HG02759 (cell line): Measurements from ENCODE around the gene EGFR.

Experiments used
- ATAC-seq: cut with Tn5 transposase; IDR thresholded peaks from one replicate; pipeline ENCODE4 v1.9.1; 2021; ENCODE audit warnings: mild to moderate bottlenecking, moderate library complexity; ENCODE audit not compliant: unreplicated experiment

Gene EGFR

DNA sequence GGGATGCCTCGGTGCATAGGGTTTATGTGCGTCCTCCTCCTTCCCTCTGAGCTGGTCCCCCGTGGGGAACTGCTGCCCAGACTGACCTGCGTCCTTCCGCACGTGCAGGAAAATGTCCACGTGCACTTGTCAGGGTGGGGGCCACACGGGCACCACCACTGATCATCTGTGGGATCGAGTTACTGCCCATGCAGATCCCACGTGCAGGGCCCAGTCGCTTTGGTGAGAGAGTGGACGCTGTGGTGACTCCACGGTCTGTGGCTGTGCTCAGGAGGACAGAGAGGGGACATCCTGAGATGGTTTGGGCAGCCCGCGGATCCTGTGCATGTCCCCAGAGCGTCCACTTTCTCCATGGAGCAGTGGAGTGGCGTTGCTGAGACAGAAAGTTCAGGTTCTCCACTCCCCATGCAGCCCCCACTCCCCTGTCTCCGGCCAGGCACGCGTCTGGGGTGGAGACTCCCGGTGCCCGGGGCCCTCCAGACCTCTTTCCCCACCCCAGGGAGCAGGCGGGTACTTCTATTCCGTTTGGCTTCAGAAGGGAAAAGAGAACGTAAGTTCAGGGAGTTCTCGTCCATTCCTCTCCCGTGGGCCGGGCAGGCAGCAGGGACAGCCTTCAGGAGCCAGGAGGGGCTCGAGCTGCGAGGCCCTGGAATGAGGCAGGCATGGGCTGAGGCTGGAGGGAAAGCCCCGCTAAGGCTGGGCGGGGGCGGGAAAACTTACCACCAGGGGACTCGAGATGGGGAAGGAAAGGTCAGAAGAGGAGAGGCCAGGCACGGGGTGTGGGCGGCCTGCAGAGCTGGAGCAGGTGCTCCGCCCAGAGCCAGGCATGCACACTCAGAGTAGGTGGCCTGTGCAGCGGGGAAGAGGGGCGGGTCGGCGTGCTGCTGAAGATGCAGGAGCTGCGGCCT lies 59.9 kb downstream of the EGFR start:
- ATAC-seq: no peak

DNA sequence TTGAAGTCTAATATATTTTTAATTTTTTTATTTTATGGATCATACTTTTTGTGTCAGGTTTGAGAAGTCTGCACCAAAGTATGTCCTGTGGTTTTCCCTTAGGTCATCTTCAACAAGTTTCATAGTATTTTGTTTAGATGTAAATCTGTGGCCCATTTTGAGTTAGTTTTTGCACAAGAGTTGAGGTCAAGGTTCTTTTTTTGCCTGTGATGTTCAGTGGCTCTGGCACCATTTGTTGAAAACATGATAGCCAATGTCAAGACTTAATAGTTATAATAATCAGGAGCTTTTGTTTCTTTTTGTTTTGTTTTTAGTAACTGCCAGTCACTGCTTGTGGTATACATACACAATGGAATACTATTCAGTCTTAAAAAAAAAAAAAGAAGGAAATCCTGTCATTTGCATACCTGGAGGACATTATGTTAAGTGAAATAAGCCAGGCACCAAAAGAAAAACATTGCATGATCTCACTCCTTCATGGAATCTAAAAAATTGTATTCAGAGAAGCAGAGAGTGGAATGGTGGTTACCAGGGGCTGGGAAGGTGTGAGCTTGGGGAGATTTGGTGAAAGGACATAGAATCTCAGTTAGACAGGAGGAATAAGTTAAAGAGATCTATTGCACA lies 61.3 kb downstream of the EGFR start:
- no peak for ATAC-seq

DNA sequence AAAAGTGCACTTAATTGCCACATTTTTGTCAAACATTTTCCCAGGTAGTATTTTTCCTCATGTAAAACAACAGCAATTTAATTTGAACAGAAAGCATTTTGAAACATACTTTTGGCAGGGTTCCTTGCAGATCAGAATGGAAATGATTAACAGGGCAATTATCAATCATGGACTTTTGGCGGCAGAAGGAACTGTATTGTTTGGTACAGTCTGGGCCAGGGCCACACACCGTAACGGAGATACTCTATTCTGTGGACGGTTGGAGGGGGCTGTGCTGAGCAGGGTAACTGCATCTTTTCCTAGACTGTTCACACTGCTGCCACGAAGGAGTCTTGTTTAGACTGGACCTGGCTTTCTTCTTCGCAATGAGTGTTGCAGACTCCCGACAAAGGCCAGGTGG lies 62.3 kb downstream of the EGFR start:
- ATAC-seq: no peak

DNA sequence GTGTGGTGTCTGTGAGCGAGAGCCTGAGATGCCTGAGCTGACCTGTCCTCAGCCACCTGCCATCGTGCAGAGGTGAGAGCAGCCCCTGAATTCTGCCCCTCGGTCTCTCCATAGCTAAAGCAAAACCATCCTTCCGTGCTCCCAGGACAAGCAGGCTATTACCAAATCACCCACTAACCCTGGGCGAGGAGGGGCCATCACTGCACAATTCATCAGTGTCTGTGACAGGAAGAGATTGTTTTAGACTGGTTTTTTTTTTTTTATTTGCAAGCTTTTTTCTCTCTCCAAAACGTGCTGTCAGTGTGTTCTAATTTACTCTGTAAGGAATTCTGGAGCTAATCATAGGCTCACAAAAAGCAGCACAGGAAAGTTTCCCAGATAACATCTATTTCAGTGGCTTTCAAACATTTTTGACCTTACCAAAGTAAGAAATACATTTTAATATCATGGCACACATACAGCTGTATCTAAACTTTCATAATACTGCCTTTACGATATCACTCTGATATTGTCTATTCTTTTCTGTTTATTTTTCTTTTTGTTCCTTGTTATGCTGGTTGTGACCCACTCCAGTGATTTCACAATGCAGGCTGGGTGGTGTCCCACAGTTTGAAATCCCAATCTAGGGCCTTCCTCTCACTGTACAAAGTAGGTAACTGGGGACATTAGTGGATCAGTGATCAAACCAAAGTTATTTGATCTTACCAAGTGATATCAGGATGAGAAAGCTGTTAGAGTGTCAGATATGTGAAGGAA lies 62.8 kb downstream of the EGFR start:
- no peak for ATAC-seq

DNA sequence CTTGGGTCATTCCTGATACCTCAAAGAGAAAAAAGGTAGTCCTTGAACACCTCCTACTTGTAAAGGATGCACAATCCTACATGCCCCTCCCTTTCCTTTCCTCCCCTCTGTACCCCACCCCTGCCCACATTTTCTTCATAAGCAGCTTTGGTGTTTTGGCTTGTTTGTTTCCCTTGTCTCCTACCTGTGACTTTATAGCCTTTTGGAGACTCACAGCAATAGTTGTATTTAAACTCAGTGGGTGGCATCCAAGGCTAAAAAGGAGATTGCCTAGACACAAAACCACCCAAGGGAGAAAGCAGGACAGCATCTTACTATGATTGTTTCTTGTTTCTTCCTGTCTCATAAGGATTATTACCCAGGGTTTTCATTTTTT lies 63.4 kb downstream of the EGFR start:
- ATAC-seq: no peak

DNA sequence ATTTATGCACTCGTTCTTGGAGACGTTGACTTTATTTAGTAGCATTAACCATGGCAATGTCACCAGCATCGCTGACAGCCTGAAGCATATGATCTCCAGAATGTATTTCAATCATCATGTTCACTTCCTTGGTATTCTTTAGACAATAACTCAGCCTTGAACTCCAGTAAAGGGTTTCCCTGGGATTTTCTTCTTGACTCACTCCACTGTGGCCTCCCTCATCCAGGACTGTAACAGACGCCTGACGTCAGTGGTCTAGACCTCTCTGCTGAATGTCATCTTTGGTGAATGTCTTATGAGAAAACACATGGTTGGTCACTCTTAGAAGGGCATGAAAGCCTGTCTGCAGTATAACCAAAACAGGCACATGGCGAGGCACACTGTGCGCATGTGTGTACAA lies 64.4 kb downstream of the EGFR start:
- no peak for ATAC-seq

DNA sequence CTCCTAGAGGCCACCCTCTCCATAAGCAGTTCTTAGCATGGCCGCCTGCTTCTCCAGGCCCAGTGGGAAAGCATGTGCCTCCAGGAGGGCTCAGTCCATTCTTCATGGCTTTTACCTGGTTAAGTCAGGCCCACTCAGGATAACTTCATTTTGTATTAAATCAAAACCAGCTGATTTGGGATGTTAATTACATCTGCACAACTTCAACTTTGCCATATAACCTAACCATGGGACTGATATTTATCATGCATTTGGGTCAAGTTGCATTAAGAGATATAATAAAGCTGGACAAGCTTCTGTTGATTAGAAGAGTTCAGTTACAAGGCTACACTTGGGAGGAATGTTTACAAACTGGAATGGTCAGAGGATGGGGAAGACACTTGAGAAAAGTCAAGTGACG lies 65.5 kb downstream of the EGFR start:
- no peak for ATAC-seq

DNA sequence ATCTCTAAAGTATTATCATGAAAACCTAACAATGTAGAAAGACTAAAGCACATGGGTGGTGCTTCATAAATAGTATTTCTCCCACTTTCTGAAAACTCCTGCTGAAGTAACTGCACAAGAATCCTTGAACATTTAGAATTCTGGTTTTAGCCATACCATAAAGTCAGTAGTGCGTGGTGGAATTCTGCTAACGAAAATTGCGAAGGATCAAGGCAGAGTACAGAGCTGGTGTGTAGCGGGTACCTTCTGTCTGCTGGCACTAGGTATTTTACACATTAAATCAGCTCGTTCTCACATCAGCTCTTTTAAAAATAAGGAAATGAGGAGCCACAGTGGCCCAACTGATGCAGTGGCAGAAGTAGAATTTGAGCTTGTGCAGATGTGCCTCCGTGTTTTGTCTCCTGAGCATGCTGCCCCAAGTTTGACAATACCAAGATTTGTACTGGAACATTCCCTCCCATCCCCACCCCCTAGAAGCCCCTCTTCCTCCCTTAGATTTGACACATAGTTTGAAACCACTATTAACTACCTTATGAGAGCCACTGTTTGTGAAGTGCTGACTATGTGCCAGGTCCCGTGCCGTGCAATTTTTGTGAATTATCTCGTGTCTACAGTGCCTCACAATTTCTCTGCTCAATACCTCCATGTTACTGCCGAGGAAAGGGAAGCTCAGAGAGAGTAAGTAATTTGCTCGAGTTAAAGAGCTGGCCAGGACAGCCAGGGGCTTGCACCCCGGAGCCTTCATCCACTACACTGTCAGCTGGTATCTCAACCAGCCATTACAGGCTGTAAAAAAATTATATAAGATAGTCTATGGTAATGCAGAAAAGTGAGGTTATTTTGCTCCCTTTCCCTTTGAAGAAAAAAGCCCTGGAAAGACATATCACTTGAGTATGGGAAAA lies 66.9 kb downstream of the EGFR start:
- ATAC-seq: peak; percentile 22

DNA sequence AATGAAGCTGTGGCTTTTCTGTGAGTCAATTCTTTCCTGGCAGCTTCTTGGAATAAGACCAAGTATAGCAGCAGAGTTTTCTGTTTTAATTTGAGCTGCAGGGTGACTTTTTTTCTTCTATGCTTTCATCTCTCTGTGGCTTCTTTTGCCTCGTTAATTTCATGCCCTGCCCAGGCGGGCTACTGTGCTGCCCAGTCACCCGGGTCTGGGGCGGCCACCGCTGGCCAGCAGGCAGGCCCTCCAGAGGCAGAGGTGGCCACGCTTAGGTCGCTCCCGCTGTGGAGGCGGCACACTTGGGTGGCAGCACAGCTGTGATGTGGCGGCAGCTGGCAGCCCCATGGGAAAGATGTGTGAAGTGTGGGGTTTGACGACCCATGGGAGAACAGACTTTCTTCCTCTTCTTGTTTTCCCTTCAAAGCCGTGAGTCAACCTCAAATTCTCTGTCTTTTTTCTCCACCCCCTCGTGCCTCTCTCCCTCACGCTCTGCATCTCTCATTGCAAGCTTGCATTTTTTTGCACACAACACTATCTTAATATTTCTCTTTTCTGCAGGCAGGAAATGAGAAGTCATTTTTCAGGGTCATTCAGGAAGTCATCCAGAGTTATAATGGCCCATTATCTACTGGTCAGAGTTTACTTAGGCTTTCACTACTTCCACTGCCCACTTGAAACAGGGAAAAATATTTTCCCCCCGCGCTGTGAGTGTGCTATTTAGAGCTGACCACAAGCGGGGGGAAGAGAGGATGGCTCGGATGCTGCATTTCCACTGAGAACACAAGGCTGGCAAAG lies 67.8 kb downstream of the EGFR start:
- peak; percentile 87 for ATAC-seq

DNA sequence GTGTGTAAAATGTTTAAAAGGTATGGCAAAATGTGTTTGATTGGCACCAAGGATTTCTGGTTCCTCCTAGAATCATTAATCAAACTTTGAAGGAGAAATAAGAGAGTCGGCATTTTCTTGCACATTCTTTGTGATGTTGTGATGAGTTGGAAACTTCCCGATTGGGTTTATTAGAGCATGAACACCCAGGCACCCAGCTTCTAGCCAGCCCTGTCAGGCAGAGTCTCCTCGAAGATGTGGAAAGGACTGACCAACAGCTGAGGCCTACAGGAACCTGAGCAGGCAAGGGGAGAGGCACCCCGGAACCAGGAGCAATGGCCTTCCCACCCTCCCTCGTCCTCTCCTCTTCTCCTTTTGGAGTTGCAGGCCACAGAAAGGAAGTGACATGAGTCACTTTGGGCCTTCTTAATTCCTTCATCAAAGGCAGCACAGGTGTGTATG lies 68.7 kb downstream of the EGFR start:
- no peak for ATAC-seq

DNA sequence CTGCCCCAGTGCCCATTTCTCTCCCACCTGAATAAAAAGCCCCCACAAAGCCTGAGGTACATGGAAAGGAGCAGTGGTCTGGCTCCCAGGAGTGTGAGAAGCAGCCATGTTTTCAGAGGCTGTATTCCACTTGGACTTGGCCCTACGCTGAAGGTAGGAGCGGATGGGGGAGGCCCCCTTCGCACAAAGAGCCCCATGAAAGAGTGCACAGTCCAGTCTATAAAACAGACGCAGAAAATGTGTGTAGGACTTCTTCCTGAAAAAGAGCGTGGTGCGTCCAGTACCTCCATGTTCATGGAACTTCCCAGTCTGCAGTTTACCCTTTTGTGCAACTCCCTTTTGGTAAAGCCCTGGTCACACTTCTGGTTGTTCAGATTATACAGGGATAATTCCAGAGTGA lies 69.3 kb downstream of the EGFR start:
- ATAC-seq: no peak

DNA sequence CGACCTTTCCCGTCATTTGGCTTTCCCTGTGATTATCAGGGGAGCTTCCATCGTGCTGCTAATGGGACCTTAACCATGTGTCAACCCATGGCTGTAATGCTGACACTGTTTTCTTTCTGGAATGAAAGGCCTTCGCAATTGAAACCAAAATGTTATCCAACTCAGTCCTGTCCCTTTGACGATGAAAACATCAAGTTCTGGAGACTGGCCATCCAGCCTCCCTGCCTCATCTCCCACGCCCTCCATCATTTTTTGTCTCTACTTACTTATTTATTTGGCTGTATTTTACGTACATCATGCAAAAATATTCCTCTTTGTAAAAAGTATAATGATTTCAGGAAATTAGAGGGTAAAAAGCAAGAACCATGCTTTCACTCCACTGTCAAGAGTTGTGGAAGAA lies 69.8 kb downstream of the EGFR start:
- no peak for ATAC-seq

DNA sequence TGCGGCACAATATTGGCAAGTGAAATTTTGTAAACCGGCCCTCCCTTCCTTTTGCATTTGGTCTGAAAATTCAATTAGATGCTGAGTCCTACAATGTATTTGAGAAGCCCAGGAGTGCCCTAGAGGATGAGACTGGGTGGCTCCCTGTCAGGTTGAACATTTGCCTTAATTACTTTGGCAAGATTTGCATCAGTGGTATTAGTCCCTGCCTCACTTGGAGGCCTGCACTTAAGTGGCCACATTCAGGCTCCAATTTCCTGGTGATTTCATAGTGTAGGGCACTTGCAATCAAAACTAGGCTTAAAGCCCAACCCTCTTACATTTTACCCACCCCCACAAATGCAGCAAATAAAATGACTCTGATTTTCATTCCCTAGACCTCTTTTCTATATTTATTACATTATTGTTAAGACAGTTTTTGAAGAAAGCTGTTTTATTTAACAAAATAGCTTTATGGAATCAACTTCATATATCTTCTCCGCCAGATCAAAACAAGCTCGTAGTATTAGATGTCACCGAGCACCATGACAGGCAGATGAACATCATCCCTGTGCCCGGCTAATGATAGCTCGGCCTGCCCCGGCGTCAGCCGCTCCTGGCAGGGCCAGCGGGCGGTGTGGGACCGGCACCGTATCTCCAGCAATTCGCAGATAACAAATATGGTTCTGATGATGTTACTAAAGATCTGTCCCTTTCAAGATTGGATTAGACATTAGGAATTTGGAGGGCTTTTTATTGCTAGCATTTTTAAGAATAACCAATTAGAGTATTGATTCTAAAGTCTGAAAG lies 73.6 kb downstream of the EGFR start:
- ATAC-seq: no peak

DNA sequence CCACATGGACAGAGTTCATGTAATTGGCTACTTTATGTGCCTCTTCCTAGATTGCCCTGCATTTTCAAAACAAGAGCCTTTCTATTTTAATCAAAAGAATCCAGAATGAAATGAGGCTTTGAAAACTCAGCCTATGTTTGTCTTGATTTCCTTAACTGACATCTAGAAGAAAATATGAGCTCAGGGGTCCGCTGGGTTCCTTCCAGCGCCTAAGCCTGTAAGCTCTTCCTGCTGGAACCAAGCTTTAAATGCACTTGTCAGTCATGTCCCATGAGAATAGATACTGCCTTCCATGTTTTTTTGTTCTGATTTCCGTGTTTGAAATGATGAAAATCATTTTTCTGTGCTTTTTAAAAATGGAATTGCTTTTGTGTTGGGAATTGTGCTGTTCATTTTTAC lies 74.2 kb downstream of the EGFR start:
- no peak for ATAC-seq

DNA sequence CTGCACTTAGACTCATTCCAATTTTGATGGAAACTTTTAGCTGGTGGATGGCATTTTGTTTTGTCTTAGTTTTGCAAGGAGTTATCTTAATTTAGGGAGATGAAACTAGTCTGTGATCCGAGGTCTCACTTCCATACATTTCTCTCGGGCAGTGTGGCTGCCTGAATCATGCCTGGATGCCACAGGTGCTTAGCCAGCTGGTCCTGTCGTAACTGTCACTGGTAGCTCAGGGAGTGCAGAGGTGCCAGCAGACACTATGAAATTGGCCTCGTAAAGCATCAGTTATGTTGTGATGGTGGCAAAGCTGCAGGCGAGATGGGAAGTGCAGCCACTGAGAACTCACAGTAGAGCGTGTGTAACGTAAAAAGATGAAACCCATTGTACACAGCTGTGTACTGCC lies 74.9 kb downstream of the EGFR start:
- ATAC-seq: no peak

DNA sequence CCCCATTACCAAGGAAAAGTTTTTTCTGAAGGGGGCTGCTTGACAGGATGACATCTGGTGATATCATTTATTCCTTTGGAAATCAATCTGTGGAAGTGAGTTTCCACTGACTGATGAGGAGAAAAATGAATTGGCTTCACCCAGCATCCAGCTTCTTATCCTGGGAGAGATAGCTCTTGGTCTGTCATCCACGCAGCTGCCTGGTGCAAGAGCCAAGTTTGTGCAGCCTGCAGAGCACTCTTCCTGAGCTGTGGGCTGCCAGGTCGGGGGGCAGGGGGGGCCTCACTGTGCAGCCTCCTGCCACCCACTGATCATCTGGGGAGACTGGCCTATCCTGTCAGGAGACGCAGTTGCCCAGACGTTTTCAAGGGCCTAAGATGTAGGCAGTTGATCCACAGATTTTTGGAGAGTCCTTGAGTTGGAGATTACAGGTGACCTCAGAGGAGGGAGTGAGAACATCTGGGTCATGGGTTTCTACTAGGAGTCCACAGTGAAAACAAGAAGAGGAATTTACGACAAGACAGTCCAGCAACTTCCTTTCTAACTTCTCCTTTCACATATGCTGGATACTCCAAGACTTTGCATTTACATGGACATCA lies 75.4 kb downstream of the EGFR start:
- no peak for ATAC-seq

DNA sequence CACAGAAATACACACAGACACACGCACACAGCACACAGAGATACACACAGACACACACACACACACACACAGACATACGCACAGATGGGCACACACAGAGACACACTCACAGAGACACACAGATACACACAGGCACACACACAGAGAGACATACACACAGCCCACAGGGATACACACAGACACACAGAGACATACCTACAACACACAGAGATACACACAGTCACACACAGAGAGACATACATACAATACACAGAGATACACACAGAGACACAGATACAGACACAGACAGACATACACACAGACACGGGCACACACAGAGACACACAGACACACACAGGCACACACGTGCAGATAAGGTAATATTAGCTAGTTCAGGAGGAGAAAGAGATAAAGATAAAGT lies 76.9 kb downstream of the EGFR start:
- no peak for ATAC-seq

DNA sequence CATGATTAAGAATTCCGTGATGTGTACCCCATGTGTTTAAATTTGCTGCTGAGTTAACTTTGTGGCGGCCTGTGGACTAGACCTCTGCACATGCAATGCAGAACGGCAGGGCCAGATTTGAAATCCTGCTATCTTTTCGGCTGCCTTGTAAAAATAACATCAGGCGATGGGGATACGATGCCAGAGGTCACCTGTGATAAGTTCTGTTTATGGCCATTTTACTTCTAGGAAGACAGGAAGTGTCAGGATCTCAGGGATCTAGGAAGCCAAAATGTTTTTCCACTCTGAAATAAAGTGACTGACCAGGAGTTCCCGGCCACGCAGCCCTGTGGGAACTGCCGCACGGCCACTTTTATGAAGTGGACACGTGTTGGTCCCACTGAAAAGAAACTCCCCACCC lies 77.5 kb downstream of the EGFR start:
- ATAC-seq: no peak

DNA sequence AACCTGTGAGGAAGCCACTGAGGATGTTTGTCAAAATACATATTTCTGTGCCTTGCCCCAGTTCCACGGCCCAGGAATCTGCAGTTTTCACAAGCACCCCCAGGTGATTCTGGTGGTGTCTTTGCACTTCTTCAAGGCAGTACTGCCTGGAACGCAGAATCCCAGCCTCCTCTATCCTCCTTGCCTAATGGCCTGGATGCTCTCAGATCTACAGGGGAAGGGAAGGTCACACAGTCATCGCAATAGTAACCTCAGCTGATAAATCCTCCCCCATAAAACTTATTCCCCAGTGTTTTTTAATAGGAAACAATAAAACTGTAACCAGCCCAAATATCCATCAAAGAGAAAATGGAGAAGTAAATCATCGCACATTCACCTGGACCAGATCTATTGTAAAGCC lies 78.3 kb downstream of the EGFR start:
- no peak for ATAC-seq
